Measurements from ENCODE around the gene INO80B.

Gene INO80B

DNA sequence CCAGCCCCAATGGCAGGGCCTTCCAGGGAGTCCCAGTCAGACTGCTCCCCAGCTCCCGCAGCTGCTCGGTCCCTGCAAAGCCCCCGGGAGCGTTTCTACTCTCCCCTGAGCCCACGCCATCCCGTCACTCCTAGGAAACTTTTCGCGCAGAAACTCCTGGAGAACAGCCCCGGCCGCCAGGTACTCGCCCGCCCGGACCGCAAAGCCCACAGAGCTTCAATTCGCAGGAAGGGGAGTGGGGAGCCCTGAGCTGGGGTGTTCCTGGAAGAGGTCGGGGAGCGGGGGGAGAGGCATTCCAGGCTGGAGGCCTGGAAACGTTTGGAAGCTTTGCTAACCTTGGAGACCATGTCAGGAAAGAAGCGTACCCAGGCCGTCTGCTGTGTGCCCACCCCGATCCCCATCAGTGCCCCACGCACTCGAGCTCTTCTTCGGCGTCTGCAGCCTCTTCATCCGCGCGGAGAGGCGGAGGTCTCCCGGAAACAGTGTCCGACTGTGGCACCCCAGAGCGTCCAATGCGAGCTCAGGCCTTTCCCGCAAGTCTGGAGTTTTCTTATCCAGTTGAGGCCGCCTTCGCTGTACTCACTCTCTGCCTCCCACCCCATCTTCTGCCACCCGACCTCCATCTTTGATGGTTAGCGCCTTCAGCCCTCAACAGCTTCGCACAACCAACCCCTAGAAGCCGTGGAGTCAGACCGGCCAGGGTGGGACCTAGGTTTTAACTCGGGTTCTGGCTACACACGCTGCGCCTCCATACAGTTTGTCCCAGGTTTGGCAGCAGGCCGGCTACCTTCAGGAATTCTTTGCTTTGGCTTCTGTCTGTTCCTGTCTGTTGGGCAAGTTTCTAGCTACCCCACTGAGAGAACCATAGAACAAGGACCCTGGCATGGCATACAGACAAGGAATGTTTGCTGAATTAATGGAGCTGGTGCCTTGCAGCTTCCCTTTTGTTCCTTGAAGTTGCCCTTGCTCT lies 48.9 kb downstream of the INO80B start:
- peaks cover 46% of the 10 kb centered on the region for H3K27me3 ChIP-seq (ENCODE audit: insufficient read depth, poor library complexity, severe bottlenecking)
- no peak overlapping the region for H3K4me3 ChIP-seq (replicated peaks; ENCODE audit: insufficient read depth, low read length)
- no peak for TF ChIP-seq POLR2AphosphoS5 (IDR thresholded peaks at IDR 0.05; ENCODE audit: low read depth)
- no peak overlapping the region for H3K27ac ChIP-seq (replicated peaks)
- DNase-seq (ENCODE audit: low read depth in 1 of 2, low spot score in 1 of 2) = no peak

DNA sequence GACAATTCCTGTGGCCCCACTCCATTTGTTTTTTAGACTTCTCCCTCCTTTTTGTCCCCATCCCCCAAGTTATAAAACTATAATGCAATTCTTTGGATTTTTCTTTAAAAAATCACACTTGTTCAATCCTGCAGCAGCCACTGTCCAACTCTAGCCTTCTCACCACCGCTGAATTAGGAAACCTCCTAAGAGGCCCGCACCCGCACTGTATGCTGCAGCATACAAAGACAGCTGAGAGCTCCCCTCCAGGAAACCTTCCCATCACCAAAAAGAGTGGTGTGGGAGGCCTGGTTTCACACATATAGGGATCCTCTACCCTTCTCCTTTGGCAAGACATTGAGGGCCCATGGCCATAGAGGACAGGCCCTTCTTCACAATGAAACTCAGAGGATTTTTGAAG lies 49.7 kb downstream of the INO80B start:
- H3K27ac ChIP-seq (replicated peaks) = no peak overlapping the region
- DNase-seq (ENCODE audit: low read depth in 1 of 2, low spot score in 1 of 2) = no peak
- no peak for TF ChIP-seq SPI1 (IDR thresholded peaks at IDR 0.05; ENCODE audit: borderline replicate concordance, low read depth)
- no peak for TF ChIP-seq GABPA (IDR thresholded peaks at IDR 0.05; ENCODE audit: low read depth)
- TF ChIP-seq, protein P1, sequence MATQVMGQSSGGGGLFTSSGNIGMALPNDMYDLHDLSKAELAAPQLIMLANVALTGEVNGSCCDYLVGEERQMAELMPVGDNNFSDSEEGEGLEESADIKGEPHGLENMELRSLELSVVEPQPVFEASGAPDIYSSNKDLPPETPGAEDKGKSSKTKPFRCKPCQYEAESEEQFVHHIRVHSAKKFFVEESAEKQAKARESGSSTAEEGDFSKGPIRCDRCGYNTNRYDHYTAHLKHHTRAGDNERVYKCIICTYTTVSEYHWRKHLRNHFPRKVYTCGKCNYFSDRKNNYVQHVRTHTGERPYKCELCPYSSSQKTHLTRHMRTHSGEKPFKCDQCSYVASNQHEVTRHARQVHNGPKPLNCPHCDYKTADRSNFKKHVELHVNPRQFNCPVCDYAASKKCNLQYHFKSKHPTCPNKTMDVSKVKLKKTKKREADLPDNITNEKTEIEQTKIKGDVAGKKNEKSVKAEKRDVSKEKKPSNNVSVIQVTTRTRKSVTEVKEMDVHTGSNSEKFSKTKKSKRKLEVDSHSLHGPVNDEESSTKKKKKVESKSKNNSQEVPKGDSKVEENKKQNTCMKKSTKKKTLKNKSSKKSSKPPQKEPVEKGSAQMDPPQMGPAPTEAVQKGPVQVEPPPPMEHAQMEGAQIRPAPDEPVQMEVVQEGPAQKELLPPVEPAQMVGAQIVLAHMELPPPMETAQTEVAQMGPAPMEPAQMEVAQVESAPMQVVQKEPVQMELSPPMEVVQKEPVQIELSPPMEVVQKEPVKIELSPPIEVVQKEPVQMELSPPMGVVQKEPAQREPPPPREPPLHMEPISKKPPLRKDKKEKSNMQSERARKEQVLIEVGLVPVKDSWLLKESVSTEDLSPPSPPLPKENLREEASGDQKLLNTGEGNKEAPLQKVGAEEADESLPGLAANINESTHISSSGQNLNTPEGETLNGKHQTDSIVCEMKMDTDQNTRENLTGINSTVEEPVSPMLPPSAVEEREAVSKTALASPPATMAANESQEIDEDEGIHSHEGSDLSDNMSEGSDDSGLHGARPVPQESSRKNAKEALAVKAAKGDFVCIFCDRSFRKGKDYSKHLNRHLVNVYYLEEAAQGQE (IDR thresholded peaks at IDR 0.05; ENCODE audit: insufficient replicate concordance, low read depth) = no peak
- no peak for TF ChIP-seq POLR2AphosphoS5 (IDR thresholded peaks at IDR 0.05; ENCODE audit: low read depth)
- TF ChIP-seq, protein P2, sequence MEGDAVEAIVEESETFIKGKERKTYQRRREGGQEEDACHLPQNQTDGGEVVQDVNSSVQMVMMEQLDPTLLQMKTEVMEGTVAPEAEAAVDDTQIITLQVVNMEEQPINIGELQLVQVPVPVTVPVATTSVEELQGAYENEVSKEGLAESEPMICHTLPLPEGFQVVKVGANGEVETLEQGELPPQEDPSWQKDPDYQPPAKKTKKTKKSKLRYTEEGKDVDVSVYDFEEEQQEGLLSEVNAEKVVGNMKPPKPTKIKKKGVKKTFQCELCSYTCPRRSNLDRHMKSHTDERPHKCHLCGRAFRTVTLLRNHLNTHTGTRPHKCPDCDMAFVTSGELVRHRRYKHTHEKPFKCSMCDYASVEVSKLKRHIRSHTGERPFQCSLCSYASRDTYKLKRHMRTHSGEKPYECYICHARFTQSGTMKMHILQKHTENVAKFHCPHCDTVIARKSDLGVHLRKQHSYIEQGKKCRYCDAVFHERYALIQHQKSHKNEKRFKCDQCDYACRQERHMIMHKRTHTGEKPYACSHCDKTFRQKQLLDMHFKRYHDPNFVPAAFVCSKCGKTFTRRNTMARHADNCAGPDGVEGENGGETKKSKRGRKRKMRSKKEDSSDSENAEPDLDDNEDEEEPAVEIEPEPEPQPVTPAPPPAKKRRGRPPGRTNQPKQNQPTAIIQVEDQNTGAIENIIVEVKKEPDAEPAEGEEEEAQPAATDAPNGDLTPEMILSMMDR (IDR thresholded peaks at IDR 0.05; ENCODE audit: insufficient read depth, low read length) = no peak
- peaks cover 38% of the 10 kb centered on the region for H3K27me3 ChIP-seq (ENCODE audit: insufficient read depth, poor library complexity, severe bottlenecking)
- H3K4me3 ChIP-seq (replicated peaks; ENCODE audit: insufficient read depth, low read length) = no peak overlapping the region

DNA sequence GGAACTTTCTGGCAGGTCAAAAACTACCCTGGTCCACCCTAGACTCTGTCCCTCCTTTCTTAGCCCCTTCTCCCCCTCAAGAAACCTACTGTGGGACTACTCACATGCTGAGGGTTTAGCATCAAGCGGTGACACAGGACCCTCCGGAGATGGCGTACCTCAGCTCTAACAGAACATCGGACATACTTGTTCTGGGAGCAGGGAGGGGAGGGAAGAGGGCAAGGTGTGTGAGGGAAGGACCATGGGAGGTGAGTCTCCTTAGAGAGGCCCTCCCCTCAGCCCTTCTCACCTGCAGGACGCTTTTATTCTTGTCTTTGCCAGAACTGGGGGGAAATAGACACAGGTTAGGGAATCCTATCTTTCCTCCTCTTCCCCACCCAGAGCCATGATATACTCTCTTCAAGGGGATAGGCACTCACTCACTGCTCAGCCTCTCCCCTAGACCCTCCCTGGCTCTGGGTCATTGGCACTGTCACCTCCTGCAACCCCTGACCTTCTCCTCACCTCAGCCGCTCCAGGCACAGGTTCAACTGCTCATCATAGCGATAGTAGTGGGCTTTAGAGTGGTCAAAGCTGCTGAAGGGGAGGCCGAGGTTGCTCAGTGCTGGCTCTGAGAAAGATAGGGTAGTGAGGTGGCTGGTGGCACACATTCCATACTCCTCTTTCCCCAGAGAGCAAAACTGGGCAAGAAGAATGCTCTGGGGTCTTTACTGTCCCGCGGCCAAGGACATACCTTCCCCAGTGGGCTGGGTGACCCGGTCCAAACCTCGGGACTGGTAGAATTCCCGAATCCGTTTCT lies 50.8 kb downstream of the INO80B start:
- peaks cover 27% of the 10 kb centered on the region for H3K27me3 ChIP-seq (ENCODE audit: insufficient read depth, poor library complexity, severe bottlenecking)
- peak overlapping the region; percentile 12; the same call in 1 of the 2 replicates for H3K4me3 ChIP-seq (replicated peaks; ENCODE audit: insufficient read depth, low read length)
- TF ChIP-seq, protein P1 (IDR thresholded peaks at IDR 0.05; ENCODE audit: insufficient replicate concordance, low read depth) = no peak
- TF ChIP-seq, protein P2 (IDR thresholded peaks at IDR 0.05; ENCODE audit: insufficient read depth, low read length) = no peak
- TF ChIP-seq GABPA (IDR thresholded peaks at IDR 0.05; ENCODE audit: low read depth) (no peak), POLR2AphosphoS5 (IDR thresholded peaks at IDR 0.05; ENCODE audit: low read depth) (no peak), SPI1 (IDR thresholded peaks at IDR 0.05; ENCODE audit: borderline replicate concordance, low read depth) (no peak)
- no peak for DNase-seq (ENCODE audit: low read depth in 1 of 2, low spot score in 1 of 2)
- no peak overlapping the region for H3K27ac ChIP-seq (replicated peaks)

Data from HL-60 (cell line).